Adipose tissue (tissue), 3 donors: ENCODE measurements around the gene ENPP6. TPM values are rescaled to one million over a fixed set of nuclear protein-coding genes. Genes with fewer than 3 reads are reported as not detected.
"Not testable (repeated sequence)": the region's sequence is repeated elsewhere in the genome, so short reads cannot be mapped to it uniquely, and the experiment has no call there.

Experiments used
- H3K27ac ChIP-seq: one replicate; pipeline ENCODE4 v1.5.1; 2013; ENCODE audit warnings: low read depth, low read length
- WGBS, 3 donors: extraction: QIAGEN DNeasy Blood & Tissue Kit; methylation state at CpG; one replicate each; pipeline ENCODE4 v1.1.7; 2013; 5-methylcytosine and 5-hydroxymethylcytosine counted together
- polyA plus RNA-seq, 3 donors: library from polyadenylated mRNA; stranded (reverse); fragments of 200-250 nt; gene quantifications; one replicate each; pipeline ENCODE4 v1.2.3, GENCODE V29; 2013
- donor health status: healthy with polysubstance abuse.
- donor health status: Bipolar disorder and iron deficiency.
- donor health status: healthy.

The ENPP6 gene
- polyA plus RNA-seq, 3 donors = 0.02 to 0.11 (median 0.03) TPM

GRCh38 chr4:184163813-184164212, 53.9 kb downstream of the ENPP6 start:
- H3K27ac ChIP-seq = no peak overlapping the region
- 14 to 32% (median 22%) methylated on average over 8 of the region's 8 CpGs for WGBS, 3 donors

- 88 to 94% (median 90%) methylated on average over 5 of the region's 5 CpGs for WGBS, 3 donors
- no peak overlapping the region for H3K27ac ChIP-seq
These were observed 55.1 kb downstream of the ENPP6 start for GRCh38 chr4:184162596-184162995.

GRCh38 chr4:184157322-184157721, 60.4 kb downstream of the ENPP6 start:
- no peak overlapping the region for H3K27ac ChIP-seq

GRCh38 chr4:184156163-184156920, 61.3 kb downstream of the ENPP6 start:
- WGBS, 3 donors = 61 to 82% (median 72%) methylated on average over 10 of the region's 10 CpGs
- no peak overlapping the region for H3K27ac ChIP-seq

More at GRCh38 chr4:184157322-184157721, 60.4 kb downstream of the ENPP6 start:
- WGBS, 3 donors = 56 to 87% (median 85%) methylated on average over 2 of the region's 2 CpGs

GRCh38 chr4:184154199-184154598, 63.5 kb downstream of the ENPP6 start:
- no peak overlapping the region for H3K27ac ChIP-seq
- 63 to 77% (median 67%) methylated on average over 7 of the region's 7 CpGs for WGBS, 3 donors

GRCh38 chr4:184153781-184154180, 63.9 kb downstream of the ENPP6 start:
- no peak overlapping the region for H3K27ac ChIP-seq
- WGBS, 3 donors = 74 to 86% (median 80%) methylated on average over 5 of the region's 5 CpGs

GRCh38 chr4:184151988-184152485, 65.6 kb downstream of the ENPP6 start:
- 89 to 94% (median 91%) methylated on average over 13 of the region's 13 CpGs for WGBS, 3 donors
- no peak overlapping the region for H3K27ac ChIP-seq

- 47 to 75% (median 67%) methylated on average over 7 of the region's 7 CpGs for WGBS, 3 donors
- no peak overlapping the region for H3K27ac ChIP-seq
These were observed 67.4 kb downstream of the ENPP6 start for GRCh38 chr4:184150102-184150839.

- WGBS, 3 donors = 57 to 72% (median 62%) methylated on average over 4 of the region's 4 CpGs
- no peak overlapping the region for H3K27ac ChIP-seq
These were observed 68.7 kb downstream of the ENPP6 start for GRCh38 chr4:184148738-184149637.

GRCh38 chr4:184147858-184148737, 69.6 kb downstream of the ENPP6 start:
- WGBS, 3 donors = 35 to 76% (median 35%) methylated on average over 8 of the region's 8 CpGs

GRCh38 chr4:184146951-184147350, 70.7 kb downstream of the ENPP6 start:
- WGBS, 3 donors = 79 to 82% (median 80%) methylated on average over 10 of the region's 10 CpGs
- no peak overlapping the region for H3K27ac ChIP-seq

More at GRCh38 chr4:184147858-184148737, 69.6 kb downstream of the ENPP6 start:
- no peak overlapping the region for H3K27ac ChIP-seq

GRCh38 chr4:184145596-184145995, 72.1 kb downstream of the ENPP6 start:
- no peak overlapping the region for H3K27ac ChIP-seq
- 96 to 98% (median 97%) methylated on average over 5 of the region's 5 CpGs for WGBS, 3 donors

- no peak overlapping the region for H3K27ac ChIP-seq
- WGBS, 3 donors = 84 to 86% (median 85%) methylated on average over 15 of the region's 15 CpGs
These were observed 73.7 kb downstream of the ENPP6 start for GRCh38 chr4:184143770-184144564.

- no peak overlapping the region for H3K27ac ChIP-seq
- WGBS, 3 donors = 76 to 85% (median 83%) methylated on average over 17 to 18 of the region's 18 CpGs
These were observed 75.3 kb downstream of the ENPP6 start for GRCh38 chr4:184142121-184143000.

- not testable (repeated sequence) for H3K27ac ChIP-seq
- WGBS, 3 donors = 80 to 94% (median 92%) methylated on average over 7 of the region's 8 CpGs
These were observed 76.8 kb downstream of the ENPP6 start for GRCh38 chr4:184140901-184141300.

- H3K27ac ChIP-seq = no peak overlapping the region
- 79 to 90% (median 80%) methylated on average over 1 of the region's 1 CpG for WGBS, 3 donors
These were observed 81.1 kb downstream of the ENPP6 start for GRCh38 chr4:184136525-184136924.
